ENCODE results near the gene SIRPD.

Gene SIRPD

GRCh38 chr20:1491860-1492642, 65.5 kb downstream of the SIRPD start:
- no peak for DNase-seq

GRCh38 chr20:1491281-1491840, 66.1 kb downstream of the SIRPD start, which contains the start of gene SIRPB2:
Gene SIRPB2, minus strand, starts transcription at chr20:1491420. Its CDS starts 61 bp downstream, at chr20:1491359.
- DNase-seq = no peak

GRCh38 chr20:1490643-1491195, 66.8 kb downstream of the SIRPD start:
- no peak for DNase-seq

- no peak for DNase-seq
These were observed 67.6 kb downstream of the SIRPD start for GRCh38 chr20:1489764-1490436.

- DNase-seq = no peak
These were observed 68.2 kb downstream of the SIRPD start for GRCh38 chr20:1489325-1489724.

- DNase-seq = no peak
These were observed 70.9 kb downstream of the SIRPD start for GRCh38 chr20:1486566-1486965.

GRCh38 chr20:1484438-1485116, 72.9 kb downstream of the SIRPD start:
- DNase-seq = no peak

Data from NCI-H187 treated with DMSO at 0.1 percent for 48 hours (cell line).